Upper lobe of right lung (tissue), 1 donor: ENCODE data around the gene PF4V1. TPM values are rescaled to one million over a fixed set of nuclear protein-coding genes. Genes with fewer than 3 reads are reported as not detected.

Experiments used
- ATAC-seq: fragments of 200-7000 bp; cut with Tn5 transposase; one replicate; pipeline ENCODE4 v1.9.1; 2020; ENCODE audit warnings: mild to moderate bottlenecking, moderate library complexity
- DNase-seq: peaks from one replicate; pipeline ENCODE4 v3.0.0-alpha.2; 2020
- H3K27ac ChIP-seq: fragments of 200-600 bp; one replicate; pipeline ENCODE4 v1.8.0; 2022
- H3K27me3 ChIP-seq: fragments of 200-600 bp; one replicate; pipeline ENCODE4 v1.8.0; 2022; ENCODE audit warnings: mild to moderate bottlenecking
- H3K36me3 ChIP-seq: fragments of 200-600 bp; one replicate; pipeline ENCODE4 v1.8.0; 2022
- H3K4me1 ChIP-seq: fragments of 200-600 bp; one replicate; pipeline ENCODE4 v1.8.0; 2022
- H3K4me3 ChIP-seq: fragments of 200-600 bp; one replicate; pipeline ENCODE4 v1.8.0; 2022; ENCODE audit warnings: mild to moderate bottlenecking
- H3K9me3 ChIP-seq: fragments of 200-600 bp; one replicate; pipeline ENCODE4 v1.8.0; 2022
- intact Hi-C: fragments of 100-400 bp; cut with DNase I; formaldehyde crosslinking; loops from one replicate; pipeline ENCODE4 v1.11.0; 2022
- total RNA-seq: library from RNA; stranded (reverse); fragmentation: NEBNext Ultra II Directional; extraction: Animal tissue kit (Norgen Biotek cat#: 25700); gene quantifications from one replicate; pipeline ENCODE4 v1.2.1, GENCODE V29; 2021
- TF ChIP-seq, protein P1 (sequence below): fragments of 200-600 bp; IDR thresholded peaks from one replicate; pipeline ENCODE4 v1.8.0; 2022; ENCODE audit warnings: antibody characterized with exemption
- donor health status: DM: no; HTN: yes; CAD: no; lungs with severe emphysema.

Gene PF4V1
- total RNA-seq, 1 donor from 2014 or later = not detected

DNA sequence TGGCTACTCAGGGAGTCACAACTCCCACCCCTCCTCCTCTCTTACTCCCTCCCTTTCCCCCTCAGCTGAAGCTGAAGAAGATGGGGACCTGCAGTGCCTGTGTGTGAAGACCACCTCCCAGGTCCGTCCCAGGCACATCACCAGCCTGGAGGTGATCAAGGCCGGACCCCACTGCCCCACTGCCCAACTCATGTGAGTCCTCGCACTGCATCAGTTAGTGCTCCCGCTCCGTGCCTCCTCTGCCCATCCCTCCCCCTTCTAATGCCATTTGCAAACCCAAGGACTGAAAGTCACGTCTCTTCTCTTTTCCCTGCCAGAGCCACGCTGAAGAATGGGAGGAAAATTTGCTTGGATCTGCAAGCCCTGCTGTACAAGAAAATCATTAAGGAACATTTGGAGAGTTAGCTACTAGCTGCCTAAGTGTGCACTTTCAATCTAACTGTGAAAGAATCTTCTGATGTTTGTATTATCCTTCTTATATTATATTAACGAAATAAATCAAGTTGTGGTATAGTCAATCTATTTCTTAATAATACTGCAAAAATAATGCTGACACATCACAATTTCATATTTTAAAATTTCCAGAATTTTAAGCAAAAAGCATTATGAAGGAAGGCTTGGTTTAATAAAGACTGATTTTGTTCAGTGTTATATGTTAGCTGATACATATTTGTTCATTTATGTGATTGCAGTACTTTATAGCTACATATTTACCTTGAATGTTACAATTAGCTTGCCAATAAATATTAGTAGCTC lies 800 bp downstream of the PF4V1 start:
- no peak overlapping the region for H3K4me3 ChIP-seq

GRCh38 chr4:73855406-73855805 lies 2.3 kb downstream of the PF4V1 start:
- intact Hi-C loops = no loop called here
- no peak for DNase-seq

More for the DNA sequence above, 800 bp downstream of the PF4V1 start:
- intact Hi-C loops = no loop called here
- DNase-seq (no peak), ATAC-seq (peak; percentile 31)
- Histone ChIP-seq H3K36me3 (no peaks in the 10 kb centered on the region), H3K4me1 (peaks cover 10% of the 10 kb centered on the region), H3K9me3 (no peaks in the 10 kb centered on the region), H3K27me3 (no peaks in the 10 kb centered on the region), H3K27ac (no peak overlapping the region)
- TF ChIP-seq, protein P1, sequence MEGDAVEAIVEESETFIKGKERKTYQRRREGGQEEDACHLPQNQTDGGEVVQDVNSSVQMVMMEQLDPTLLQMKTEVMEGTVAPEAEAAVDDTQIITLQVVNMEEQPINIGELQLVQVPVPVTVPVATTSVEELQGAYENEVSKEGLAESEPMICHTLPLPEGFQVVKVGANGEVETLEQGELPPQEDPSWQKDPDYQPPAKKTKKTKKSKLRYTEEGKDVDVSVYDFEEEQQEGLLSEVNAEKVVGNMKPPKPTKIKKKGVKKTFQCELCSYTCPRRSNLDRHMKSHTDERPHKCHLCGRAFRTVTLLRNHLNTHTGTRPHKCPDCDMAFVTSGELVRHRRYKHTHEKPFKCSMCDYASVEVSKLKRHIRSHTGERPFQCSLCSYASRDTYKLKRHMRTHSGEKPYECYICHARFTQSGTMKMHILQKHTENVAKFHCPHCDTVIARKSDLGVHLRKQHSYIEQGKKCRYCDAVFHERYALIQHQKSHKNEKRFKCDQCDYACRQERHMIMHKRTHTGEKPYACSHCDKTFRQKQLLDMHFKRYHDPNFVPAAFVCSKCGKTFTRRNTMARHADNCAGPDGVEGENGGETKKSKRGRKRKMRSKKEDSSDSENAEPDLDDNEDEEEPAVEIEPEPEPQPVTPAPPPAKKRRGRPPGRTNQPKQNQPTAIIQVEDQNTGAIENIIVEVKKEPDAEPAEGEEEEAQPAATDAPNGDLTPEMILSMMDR = no peak

GRCh38 chr4:73856518-73856917 lies 3.4 kb downstream of the PF4V1 start:
- Histone ChIP-seq H3K4me1 (peaks cover 16% of the 10 kb centered on the region), H3K36me3 (no peaks in the 10 kb centered on the region), H3K27me3 (no peaks in the 10 kb centered on the region), H3K27ac (no peak overlapping the region), H3K4me3 (no peak overlapping the region), H3K9me3 (no peaks in the 10 kb centered on the region)
- ATAC-seq = peak; percentile 24
- no peak for DNase-seq
- intact Hi-C loops = no loop called here
- TF ChIP-seq, protein P1 = no peak

More at GRCh38 chr4:73855406-73855805, 2.3 kb downstream of the PF4V1 start:
- Histone ChIP-seq H3K27me3 (no peaks in the 10 kb centered on the region), H3K27ac (no peak overlapping the region), H3K4me1 (peaks cover 16% of the 10 kb centered on the region), H3K4me3 (no peak overlapping the region), H3K36me3 (no peaks in the 10 kb centered on the region), H3K9me3 (no peaks in the 10 kb centered on the region)
- TF ChIP-seq, protein P1 = no peak
- peak; percentile 31 for ATAC-seq

GRCh38 chr4:73859614-73860088 lies 6.6 kb downstream of the PF4V1 start:
- H3K36me3 ChIP-seq = no peaks in the 10 kb centered on the region
- DNase-seq = no peak
- ATAC-seq = no peak
- H3K4me1 ChIP-seq = peaks cover 16% of the 10 kb centered on the region
- H3K27ac ChIP-seq = no peak overlapping the region
- H3K4me3 ChIP-seq = no peak overlapping the region
- TF ChIP-seq, protein P1 = no peak
- intact Hi-C loops = no loop called here
- H3K27me3 ChIP-seq = no peaks in the 10 kb centered on the region
- H3K9me3 ChIP-seq = no peaks in the 10 kb centered on the region

GRCh38 chr4:73860181-73860580 lies 7.1 kb downstream of the PF4V1 start:
- Histone ChIP-seq H3K27me3 (no peaks in the 10 kb centered on the region), H3K4me1 (peaks cover 16% of the 10 kb centered on the region), H3K4me3 (no peak overlapping the region), H3K9me3 (no peaks in the 10 kb centered on the region), H3K36me3 (no peaks in the 10 kb centered on the region), H3K27ac (no peak overlapping the region)
- no peak for DNase-seq
- intact Hi-C loops = no loop called here
- TF ChIP-seq, protein P1 = no peak
- ATAC-seq = no peak
